ENCODE results near the gene TLR5. TPM values are rescaled to one million over a fixed set of nuclear protein-coding genes. Genes with fewer than 3 reads are reported as not detected.

Gene TLR5
- total RNA-seq, 2 donors from 2014 or later: not detected

DNA sequence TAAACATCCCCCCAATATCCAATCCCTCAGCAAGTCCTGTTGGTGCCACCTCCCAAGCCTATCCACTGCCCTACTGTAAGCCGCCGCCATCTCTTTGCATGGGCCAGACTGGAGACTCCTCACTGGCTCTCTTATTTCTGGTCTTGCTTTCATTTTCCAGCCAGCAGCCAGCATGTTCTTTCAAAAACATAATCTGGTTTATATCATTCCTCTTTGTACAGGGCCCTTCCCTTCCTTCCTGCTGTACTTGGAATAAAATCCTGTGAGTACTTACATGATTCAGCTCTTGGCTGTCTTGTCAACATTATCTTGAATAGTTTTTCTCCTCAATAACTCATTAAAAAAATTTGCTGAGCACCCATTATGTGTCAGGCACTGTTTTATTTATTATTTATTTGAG, 28.2 kb downstream of the TLR5 start:
- peaks cover 30% of the 10 kb centered on the region for H3K36me3 Mint-ChIP-seq (ENCODE audit: low read depth)
- 98 to 100% methylated on average over 2 of the region's 2 CpGs for WGBS, 2 experiments (ENCODE audit: insufficient coverage in 1 of 2, insufficient read length in 1 of 2)
- H3K27me3 ChIP-seq (ENCODE audit: control insufficient read depth, insufficient read depth, low read length, poor library complexity, severe bottlenecking): no peaks in the 10 kb centered on the region
- H3K9me3 ChIP-seq (ENCODE audit: control insufficient read depth, low read length): peaks cover 3% of the 10 kb centered on the region
- no peak overlapping the region for H3K4me3 ChIP-seq (ENCODE audit: low read length)
- peaks cover under 1% of the 10 kb centered on the region for H3K4me1 ChIP-seq (ENCODE audit: control insufficient read depth, insufficient read depth, low read length)
- no peak overlapping the region for H3K4me3 Mint-ChIP-seq
- peaks cover 29% of the 10 kb centered on the region for H3K36me3 ChIP-seq (ENCODE audit: control insufficient read depth, insufficient read depth, low read length)
- H3K27ac Mint-ChIP-seq: no peak overlapping the region
- no peak overlapping the region for H3K9ac ChIP-seq (ENCODE audit: extremely low read depth, low read length, poor library complexity, severe bottlenecking)
- DNase-seq: no peak
- no peak for TF ChIP-seq CTCF (conservative IDR thresholded peaks at IDR 0.05)
- peaks cover 9% of the 10 kb centered on the region for H3K4me1 Mint-ChIP-seq
- peaks cover 7% of the 10 kb centered on the region for H3K27me3 Mint-ChIP-seq (ENCODE audit: insufficient read depth)
- H3K9me3 Mint-ChIP-seq: peaks cover 24% of the 10 kb centered on the region
- H3K27ac ChIP-seq (ENCODE audit: low read depth, low read length): no peak overlapping the region

GRCh38 chr1:223110952-223111351, 32.1 kb downstream of the TLR5 start:
- H3K4me1 ChIP-seq (ENCODE audit: control insufficient read depth, insufficient read depth, low read length): peaks cover 7% of the 10 kb centered on the region
- Mint-ChIP-seq H3K27ac (no peak overlapping the region), H3K36me3 (ENCODE audit: low read depth) (peaks cover 26% of the 10 kb centered on the region), H3K9me3 (peaks cover 7% of the 10 kb centered on the region), H3K4me3 (no peak overlapping the region), H3K4me1 (peaks cover 11% of the 10 kb centered on the region), H3K27me3 (ENCODE audit: insufficient read depth) (peaks cover 11% of the 10 kb centered on the region)
- WGBS, 2 experiments (ENCODE audit: insufficient coverage in 1 of 2, insufficient read length in 1 of 2): 86 to 100% methylated on average over 1 to 3 of the region's 3 CpGs
- H3K9ac ChIP-seq (ENCODE audit: extremely low read depth, low read length, poor library complexity, severe bottlenecking): no peak overlapping the region
- H3K27me3 ChIP-seq (ENCODE audit: control insufficient read depth, insufficient read depth, low read length, poor library complexity, severe bottlenecking): no peaks in the 10 kb centered on the region
- DNase-seq: no peak
- TF ChIP-seq CTCF (conservative IDR thresholded peaks at IDR 0.05): no peak
- no peak overlapping the region for H3K27ac ChIP-seq (ENCODE audit: low read depth, low read length)
- no peak overlapping the region for H3K4me3 ChIP-seq (ENCODE audit: low read length)
- peaks cover 1% of the 10 kb centered on the region for H3K9me3 ChIP-seq (ENCODE audit: control insufficient read depth, low read length)
- peaks cover 29% of the 10 kb centered on the region for H3K36me3 ChIP-seq (ENCODE audit: control insufficient read depth, insufficient read depth, low read length)

DNA sequence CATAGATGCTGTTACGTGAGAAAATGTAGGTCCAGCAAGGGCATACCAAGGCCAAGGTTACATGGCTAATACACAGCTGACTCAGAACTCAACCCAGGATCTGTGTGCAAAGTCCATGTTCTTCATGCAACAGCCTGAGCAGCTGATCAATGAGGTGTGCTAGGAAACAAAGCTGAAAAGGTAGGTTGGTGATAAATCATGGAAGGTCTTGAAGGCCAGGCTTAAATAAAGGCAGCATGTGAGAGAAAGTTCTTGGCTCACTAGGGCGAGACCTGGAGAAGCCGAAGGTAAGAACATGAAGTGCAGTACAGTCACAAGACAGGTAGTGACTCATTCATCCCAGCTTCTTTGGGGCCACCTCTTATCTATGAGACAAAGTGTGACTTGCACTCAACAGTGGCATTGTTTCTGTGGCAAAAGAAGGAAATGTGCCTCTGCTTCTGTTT, 33.4 kb downstream of the TLR5 start:
- no peak overlapping the region for H3K27ac ChIP-seq (ENCODE audit: low read depth, low read length)
- Mint-ChIP-seq H3K27ac (no peak overlapping the region), H3K4me3 (no peak overlapping the region), H3K36me3 (ENCODE audit: low read depth) (peaks cover 19% of the 10 kb centered on the region), H3K4me1 (peaks cover 11% of the 10 kb centered on the region), H3K9me3 (no peaks in the 10 kb centered on the region), H3K27me3 (ENCODE audit: insufficient read depth) (peaks cover 9% of the 10 kb centered on the region)
- no peaks in the 10 kb centered on the region for H3K9me3 ChIP-seq (ENCODE audit: control insufficient read depth, low read length)
- H3K9ac ChIP-seq (ENCODE audit: extremely low read depth, low read length, poor library complexity, severe bottlenecking): no peak overlapping the region
- no peaks in the 10 kb centered on the region for H3K27me3 ChIP-seq (ENCODE audit: control insufficient read depth, insufficient read depth, low read length, poor library complexity, severe bottlenecking)
- no peak for DNase-seq
- 90 to 92% methylated on average over 3 of the region's 3 CpGs for WGBS, 2 experiments (ENCODE audit: insufficient coverage in 1 of 2, insufficient read length in 1 of 2)
- peaks cover 25% of the 10 kb centered on the region for H3K36me3 ChIP-seq (ENCODE audit: control insufficient read depth, insufficient read depth, low read length)
- no peak overlapping the region for H3K4me3 ChIP-seq (ENCODE audit: low read length)
- H3K4me1 ChIP-seq (ENCODE audit: control insufficient read depth, insufficient read depth, low read length): peaks cover 7% of the 10 kb centered on the region
- no peak for TF ChIP-seq CTCF (conservative IDR thresholded peaks at IDR 0.05)

Data from endodermal cell (in vitro differentiated cells).